Neural cell (in vitro differentiated cells): ENCODE results near the gene SPEM3.

Source experiments
- EZH2 ChIP-seq: fragments of 200-600, 300-800 bp; shearing (Covaris generic), sonication (generic); IDR thresholded peaks from 2 replicates; pipeline ENCODE4 v1.6.1; 2014; ENCODE audit warnings: antibody characterized with exemption, low read length, borderline replicate concordance, mild to moderate bottlenecking; ENCODE audit not compliant: insufficient read depth, poor library complexity, severe bottlenecking
- POLR2AphosphoS5 ChIP-seq: IDR thresholded peaks from 2 replicates; pipeline ENCODE4 v1.6.1; 2012
- RAD21 ChIP-seq: fragments of 450-650 bp; conservative IDR thresholded peaks from 2 replicates; pipeline ENCODE4 v1.6.1; 2014; ENCODE audit warnings: antibody characterized with exemption, mild to moderate bottlenecking, moderate library complexity
- TF ChIP-seq, protein P1 (sequence below): fragments of 450-650 bp; IDR thresholded peaks from 2 replicates; pipeline ENCODE4 v1.5.1; 2014; ENCODE audit warnings: antibody characterized with exemption, mild to moderate bottlenecking, moderate library complexity; ENCODE audit not compliant: poor library complexity, severe bottlenecking

DNA sequence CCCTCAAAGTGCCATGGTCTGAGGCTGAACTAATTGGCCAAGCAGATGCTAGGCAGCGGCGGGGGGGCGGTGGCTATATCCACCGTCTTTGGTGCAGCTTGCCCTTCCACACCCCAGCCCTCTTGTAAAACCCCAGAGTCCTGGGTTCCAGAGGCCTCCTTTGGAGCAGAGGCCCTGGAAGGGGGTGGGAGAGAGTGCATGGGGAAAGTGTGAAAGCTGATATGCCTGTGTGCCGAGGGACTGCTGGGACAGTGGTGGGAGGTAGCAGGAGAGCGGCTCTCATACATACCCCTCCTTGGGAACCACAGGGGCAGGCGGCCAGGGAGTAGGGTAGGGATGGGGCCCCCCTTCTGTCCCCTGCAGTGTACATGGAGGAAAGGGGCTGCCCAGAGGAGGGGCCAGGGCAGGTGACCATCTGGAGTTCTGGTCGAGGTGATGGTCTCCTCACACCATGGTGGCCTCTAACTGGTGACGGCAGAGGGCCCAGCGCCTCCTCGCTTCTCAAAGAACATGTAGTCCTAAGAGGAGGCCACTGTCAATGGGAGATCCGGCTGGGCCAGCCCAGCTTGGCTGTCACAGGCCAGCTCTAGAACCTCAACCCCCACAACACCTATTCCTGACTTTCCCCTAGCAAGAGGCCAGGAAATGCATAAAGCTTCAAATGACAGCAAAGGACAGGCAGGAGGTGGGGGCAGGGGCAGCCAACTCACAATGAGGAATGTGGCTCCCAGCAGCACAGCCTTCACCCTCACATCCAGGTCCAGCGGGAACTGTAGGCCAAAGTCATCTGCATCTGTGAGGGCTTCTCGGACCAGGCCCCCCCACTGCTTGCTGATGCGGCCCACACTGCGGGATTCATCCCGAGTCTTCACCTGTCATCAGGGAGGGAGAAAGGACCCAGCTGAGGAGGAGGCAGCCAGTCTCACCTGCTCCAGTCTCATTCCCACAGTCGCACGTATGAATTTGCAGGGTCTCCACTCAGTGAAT lies 38.4 kb upstream of the SPEM3 start:
- TF ChIP-seq, protein P1, sequence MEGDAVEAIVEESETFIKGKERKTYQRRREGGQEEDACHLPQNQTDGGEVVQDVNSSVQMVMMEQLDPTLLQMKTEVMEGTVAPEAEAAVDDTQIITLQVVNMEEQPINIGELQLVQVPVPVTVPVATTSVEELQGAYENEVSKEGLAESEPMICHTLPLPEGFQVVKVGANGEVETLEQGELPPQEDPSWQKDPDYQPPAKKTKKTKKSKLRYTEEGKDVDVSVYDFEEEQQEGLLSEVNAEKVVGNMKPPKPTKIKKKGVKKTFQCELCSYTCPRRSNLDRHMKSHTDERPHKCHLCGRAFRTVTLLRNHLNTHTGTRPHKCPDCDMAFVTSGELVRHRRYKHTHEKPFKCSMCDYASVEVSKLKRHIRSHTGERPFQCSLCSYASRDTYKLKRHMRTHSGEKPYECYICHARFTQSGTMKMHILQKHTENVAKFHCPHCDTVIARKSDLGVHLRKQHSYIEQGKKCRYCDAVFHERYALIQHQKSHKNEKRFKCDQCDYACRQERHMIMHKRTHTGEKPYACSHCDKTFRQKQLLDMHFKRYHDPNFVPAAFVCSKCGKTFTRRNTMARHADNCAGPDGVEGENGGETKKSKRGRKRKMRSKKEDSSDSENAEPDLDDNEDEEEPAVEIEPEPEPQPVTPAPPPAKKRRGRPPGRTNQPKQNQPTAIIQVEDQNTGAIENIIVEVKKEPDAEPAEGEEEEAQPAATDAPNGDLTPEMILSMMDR: no peak
- TF ChIP-seq EZH2: no peak
- no peak for TF ChIP-seq RAD21
- TF ChIP-seq POLR2AphosphoS5: no peak
